GM21723 (cell line): ENCODE measurements around the gene DNASE1L3.
"Not testable (repeated sequence)": the region's sequence is repeated elsewhere in the genome, so short reads cannot be mapped to it uniquely, and the experiment has no call there.

ENCODE experiments used
- ATAC-seq: cut with Tn5 transposase; IDR thresholded peaks from one replicate; pipeline ENCODE4 v1.9.1; 2021; ENCODE audit warnings: mild to moderate bottlenecking, moderate library complexity; ENCODE audit not compliant: unreplicated experiment

DNASE1L3 gene

GRCh38 chr3:58236527-58237237 lies 25.9 kb upstream of the DNASE1L3 start:
- ATAC-seq = no peak

DNA sequence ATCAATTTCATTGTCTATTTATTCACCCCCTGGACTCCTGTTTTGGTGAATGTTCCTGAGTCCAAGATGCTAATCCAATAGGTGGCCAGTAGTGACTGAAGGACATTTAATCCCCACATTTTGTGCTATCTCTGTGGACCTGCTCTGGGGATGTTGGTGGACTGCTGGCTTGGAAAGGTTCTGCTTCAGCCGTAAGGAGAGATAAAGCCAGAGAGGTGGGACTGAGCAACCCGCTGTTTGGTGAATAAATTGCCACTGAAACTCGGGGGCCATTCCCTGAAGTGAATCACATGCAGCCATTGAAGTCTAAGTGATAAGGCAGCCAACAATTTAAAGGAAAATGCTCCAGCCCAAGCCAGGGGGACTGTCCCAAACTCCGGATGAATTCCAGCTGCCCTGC lies 25.2 kb upstream of the DNASE1L3 start:
- no peak for ATAC-seq

DNA sequence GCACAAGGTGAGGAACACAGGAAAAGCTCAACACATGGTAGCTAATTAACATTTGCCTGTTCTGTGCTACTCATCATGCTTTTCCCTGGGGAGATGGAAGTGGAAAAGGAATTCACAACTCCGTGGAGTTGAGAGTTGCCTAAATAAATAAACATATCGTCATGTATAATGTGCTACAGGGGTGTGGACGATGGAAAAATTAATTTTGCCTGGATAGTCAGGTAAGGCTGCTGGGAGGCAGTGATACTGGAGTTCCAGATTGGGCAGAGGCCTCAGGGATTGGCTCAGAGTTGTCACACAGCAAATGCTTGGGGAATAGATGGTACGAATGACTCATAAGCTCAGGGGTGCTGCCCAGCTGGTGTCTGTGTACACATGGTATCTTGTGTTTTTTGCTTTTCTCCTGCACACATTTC lies 23.8 kb upstream of the DNASE1L3 start:
- ATAC-seq = no peak

DNA sequence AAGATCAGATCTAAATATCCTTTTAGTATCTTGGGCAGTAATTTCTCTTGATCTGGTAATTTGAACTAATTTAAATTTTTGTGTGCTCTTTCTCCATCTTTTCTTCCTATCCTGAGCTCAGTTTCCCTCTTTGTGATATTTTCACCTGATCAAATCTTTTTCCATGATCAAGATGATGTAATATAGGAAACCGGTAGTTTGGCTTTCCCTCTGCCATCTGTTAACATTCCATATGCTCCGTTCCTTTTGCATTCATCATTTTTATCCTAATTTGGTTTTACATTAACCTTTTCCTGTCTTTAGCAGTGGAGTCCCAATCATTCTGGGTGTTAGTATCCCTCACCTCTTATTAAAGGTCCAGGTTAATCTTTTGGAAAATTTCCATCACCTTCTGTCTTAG lies 20.9 kb upstream of the DNASE1L3 start:
- no peak for ATAC-seq

DNA sequence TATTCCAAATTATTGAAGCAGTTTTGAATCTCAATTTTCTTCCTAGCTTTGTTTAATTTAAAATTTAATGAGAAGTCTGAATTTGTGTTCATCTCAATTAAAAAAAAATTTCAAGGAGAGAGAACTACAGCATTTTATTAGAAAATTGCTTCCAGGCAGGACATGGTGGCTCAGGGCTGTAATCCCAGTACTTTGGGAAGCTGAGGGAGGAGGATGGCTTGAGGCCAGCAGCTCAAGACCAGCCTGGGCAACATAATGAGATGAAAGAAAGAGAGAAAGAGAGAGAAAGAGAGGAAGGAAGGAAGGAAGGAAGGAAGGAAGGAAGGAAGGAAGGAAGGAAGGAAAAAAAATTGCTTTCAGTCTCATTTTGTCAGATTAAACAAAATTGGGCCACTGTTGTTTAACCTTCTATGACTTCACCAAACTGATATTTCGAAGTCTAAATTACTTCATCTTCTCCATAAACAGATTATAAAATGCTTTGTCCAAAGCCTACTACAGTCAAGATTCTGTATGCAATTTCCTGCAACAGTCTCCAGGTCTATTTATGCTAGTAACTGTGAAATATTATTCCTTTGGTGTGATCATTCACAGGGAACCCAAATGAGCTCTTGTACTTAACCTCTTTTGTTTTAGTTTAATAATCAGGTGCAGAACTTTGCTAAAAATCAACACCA lies 20.2 kb upstream of the DNASE1L3 start:
- ATAC-seq = no peak

DNA sequence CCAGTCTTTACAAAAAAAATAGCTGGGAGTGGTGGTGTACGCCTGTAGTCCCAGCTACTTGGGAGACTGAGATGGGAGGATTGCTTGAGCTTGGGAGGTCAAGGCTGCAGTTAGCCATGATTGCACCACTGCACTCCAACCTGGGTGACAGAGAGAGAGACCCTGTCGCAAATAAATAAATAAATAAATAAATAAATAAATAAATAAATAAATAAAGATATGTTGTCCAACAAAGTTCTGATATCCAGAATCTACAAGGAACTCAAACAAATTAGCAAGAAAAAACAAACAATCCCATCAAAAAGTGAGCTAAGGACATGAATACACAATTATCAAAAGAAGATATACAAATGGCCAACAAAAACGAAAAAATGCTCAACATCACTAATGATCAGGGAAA lies 17.2 kb upstream of the DNASE1L3 start:
- ATAC-seq = not testable (repeated sequence)

DNA sequence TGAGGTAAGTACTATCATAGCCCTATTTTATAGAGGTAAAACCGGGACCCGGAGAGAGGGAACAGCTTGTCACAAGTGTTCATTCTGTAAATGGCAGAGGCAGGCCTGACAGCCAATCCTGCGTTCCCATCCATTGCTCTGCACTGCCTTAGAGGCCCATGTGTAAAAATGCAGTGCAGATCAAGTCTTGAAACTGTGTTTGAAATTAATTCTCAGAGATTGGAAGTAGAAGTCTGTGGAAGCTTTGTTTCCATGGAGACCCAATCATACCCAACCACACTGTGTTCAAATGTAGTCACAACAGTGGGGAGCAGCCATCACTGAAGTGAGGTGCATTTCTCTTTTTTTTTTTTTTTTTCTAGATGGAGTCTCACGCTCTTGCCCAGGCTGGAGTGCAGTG lies 13.1 kb upstream of the DNASE1L3 start:
- no peak for ATAC-seq

- no peak for ATAC-seq
Observed at GRCh38 chr3:58222161-58222724, 11.5 kb upstream of the DNASE1L3 start.

DNA sequence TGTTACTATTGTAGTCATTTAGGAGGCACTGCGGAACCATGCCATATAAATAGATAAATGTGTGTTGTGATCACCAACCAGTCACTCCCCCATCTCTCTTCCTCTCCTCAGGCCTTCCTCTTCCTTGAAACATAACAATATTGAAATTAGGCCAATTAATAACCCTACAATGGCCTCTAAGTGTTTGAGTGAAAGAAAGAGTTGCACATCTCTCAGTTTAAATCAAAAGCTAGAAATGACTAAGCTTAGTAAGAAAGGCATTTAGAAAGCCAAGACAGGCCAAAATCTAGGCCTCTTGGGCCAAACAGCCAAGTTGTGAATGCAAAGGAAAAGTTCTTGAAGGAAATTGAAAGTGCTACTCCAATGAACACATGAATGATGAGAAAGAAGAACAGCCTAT lies 8.1 kb upstream of the DNASE1L3 start:
- no peak for ATAC-seq

DNA sequence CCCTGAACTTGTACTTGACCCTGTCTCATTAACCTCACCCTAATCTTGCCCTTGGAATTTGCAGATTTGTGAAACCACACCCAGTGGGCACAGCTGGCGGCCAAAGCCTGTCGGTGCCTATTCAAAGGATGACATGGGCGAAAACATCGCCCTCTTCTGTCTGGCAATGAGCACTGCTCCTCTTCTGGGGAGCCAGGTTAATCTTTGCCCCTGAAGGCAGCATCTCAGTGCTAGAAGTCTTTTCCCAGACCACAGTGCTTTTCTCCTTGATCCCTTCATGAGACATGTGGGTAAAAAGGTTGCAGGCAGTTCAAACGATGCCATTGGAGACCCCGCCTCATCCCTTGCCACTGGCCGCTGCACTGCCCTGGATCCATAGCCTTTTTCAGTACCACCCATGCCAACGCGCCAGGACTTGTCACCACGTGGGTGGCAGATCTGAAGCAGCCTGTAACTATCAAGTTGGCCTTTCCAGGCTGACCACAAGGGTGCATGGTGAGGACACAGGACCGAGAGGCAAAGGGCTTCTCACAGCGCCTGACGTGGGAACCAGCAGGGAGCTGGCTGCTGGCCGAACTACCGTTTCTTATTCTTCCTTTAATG lies 6.5 kb upstream of the DNASE1L3 start:
- no peak for ATAC-seq

DNA sequence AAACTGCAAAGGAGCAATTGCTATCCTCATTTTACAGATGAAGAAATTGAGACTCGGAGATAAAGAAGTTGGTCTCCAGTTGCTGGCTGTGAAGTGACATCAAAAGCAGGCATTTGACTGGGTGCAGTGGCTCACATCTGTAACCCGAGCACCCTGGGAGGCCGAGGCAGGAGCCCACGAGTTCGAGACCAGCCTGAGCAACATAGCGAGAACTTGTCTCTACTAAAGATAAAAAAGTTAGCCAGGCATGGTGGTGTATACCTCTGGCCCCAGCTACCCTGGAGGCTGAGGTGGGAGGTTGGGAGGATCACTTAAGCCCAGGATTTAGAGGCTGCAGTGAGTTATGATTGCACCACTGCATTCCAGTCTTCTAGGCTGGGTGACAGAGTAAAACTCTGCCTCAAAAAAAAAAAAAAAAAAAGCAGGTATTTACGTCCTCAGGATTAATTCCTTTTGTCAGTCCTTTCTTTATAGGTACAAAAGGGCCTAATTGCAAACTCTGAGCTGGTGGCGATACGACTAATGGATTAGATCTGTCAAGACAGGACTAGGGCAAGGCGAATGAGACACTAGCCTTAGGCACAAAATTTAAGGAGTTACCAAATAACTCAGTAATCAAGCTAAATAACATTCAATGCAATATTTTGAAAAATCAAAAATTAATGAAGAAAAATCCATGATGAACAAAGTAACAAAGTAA lies 5.9 kb upstream of the DNASE1L3 start:
- ATAC-seq = no peak

DNA sequence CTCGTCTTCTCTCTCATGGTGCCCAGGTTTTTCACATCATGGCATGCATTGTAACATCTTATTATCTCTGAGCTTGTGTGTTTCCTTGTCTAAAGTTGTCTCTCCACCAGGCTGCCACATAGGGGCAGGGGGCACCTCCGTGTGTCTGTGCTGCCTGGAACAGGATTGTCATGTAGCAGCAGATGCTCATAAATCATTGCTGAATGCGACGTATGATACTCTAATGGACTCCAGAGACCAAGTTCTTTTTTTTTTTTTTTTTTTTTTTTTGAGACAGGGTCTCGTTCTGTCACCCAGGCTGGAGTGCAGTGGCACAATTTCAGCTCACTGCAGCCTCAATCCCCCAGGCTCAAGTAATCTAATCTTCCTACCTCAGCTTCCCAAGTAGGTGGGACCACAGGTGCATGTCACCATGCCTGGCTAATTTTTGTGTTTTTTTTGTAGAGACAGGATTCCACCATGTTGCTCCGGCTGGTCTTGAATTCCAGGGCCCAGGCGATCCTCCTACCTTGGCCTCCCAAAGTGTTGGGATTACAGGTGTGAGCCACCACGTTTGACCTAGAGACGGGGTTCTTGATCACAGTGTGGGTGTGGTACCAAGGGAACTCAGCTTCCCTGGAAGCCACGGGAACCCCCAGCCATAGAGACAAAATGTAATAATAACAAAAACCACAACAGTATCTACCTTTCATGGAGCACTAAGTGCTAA lies 4.7 kb upstream of the DNASE1L3 start:
- peak; percentile 12 for ATAC-seq

DNA sequence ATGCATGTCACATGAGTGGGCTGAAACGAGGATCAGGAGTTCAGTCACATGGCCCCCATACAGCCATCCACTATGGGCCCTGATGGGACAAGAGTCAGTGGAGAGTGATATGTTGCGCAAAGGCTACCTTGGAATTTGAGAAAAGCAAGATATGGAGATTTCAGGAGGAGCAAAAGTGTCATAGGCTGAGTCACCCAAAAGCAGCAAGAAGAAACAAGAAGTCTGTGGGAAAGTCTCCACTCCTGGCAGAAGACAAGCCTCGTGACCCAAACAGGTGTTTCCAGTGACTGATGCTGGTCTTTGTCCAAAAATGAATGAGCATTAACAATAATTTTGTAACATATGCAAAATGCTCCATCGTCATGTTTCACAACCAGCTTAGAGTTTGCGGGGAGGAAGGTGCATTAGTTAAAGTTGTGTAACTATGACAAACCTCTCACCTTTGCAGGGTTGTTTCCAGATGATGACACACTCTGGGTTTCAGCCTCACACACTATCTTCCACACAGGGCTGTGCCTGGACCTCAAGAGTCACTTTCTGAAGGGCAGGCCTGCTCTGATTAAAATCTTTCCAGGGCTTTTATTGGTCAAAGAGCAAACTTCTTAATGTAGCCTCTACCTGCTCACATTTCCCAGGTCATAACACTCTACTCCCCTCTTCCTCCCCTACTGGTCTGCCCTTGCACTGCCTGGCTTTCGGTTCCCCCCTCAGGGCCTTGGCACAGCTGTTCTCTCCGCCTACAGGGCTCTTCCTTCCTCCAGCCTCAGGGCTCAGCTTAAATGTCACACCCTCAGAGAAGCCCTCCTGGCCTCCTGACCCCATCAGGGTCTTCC lies 3.9 kb upstream of the DNASE1L3 start:
- peak; percentile 85 for ATAC-seq

DNA sequence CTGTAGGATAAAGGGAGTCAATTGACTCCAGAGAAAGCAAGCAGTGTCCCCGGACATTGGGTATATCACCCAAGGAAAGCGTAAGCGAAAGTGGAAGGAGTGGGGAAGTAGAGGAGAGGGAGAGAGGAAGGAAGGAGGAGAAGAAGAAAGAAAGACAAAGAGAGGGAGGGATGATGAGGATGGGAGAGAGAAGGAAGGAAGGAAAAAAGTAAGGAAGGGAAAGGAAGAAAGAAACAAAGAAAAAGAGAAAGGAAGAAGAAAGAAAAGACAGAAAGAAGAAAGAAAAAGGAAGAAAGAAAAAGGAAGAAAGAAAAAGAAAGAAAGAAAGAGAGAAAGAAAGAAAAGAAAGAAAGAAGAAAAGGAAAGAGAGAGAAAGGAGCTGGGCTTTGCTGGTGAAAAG lies 839 bp downstream of the DNASE1L3 start:
- no peak for ATAC-seq

DNA sequence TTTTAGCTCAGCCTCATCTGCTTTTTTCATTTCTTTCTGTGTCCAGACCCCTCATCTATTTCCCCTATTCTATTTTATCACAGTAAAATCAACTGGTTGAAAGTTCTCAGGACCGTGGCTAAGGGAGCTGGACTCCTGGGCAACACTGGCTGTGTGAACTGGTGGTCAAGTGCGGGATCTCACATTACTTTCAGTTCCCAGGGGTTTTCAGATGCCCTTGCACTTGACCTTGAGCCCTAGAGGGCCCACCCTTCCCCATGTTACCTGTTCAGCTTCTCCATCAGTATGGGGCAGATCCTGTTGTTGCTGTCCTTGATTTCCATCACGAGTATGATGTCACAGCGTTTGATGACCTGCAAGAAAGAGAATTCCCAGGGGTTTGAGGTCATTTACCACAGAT lies 2.8 kb downstream of the DNASE1L3 start:
- ATAC-seq = no peak

DNA sequence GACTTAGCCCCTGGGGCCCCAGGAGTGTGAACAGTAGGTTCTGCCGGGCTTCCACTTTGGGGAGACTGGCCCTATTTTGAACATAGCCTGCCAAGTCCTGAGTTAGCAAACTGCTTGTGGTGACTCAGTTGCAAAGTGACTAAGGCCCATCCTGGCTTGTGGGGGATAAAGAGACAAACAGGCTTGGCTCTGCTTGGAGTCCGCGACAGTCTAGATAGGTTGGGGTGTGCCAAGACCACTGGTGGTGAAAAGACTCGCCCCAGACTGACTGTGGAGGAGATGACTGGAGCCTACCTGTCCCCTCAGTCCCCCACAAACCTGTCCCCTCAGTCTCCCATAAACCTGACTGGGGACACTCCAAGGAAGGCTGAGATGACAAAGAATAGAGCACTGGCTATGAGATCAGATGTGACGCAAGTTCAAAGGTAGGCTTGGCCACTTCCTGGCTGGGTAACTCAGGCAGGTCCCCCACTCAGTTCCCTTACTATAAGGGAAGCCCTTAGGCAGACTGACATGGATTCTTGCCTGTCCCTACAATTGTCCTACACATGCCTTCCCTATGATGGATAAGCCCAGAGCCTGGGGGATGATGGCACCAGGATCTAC lies 4.3 kb downstream of the DNASE1L3 start:
- ATAC-seq = no peak

- no peak for ATAC-seq
Observed at GRCh38 chr3:58205981-58206380, 4.8 kb downstream of the DNASE1L3 start.

DNA sequence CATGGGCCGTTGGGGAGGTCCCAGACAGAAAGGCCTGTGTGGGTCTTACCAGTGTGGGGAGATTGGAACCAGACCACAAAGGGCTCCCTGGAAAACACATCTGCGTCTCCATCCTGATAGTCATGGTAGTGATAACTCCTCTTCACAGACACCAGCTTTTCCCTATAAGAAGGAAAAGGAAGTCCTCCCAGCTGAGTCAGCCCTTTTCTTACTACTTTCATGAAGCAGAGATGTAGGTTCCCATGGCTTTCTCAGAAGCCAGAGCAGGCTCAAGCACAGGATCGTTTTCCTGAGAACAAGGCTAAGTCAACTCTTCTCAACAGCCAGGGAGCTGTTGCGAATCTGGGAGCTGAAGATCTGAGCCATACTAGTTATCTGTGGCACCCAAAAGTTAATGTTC lies 6.1 kb downstream of the DNASE1L3 start:
- ATAC-seq = no peak

GRCh38 chr3:58203541-58203940 lies 7.2 kb downstream of the DNASE1L3 start:
- no peak for ATAC-seq
